Myometrial cell (primary cell): ENCODE data around the gene ZNF638. TPM values are rescaled to one million over a fixed set of nuclear protein-coding genes. Genes with fewer than 3 reads are reported as not detected.

Experiments
- total RNA-seq: library from RNA; depleted of rRNA; stranded (reverse); fragments of >200 nt; gene quantifications from 2 replicates; pipeline ENCODE4 v1.2.3, GENCODE V29; 2015

ZNF638 gene, protein sequence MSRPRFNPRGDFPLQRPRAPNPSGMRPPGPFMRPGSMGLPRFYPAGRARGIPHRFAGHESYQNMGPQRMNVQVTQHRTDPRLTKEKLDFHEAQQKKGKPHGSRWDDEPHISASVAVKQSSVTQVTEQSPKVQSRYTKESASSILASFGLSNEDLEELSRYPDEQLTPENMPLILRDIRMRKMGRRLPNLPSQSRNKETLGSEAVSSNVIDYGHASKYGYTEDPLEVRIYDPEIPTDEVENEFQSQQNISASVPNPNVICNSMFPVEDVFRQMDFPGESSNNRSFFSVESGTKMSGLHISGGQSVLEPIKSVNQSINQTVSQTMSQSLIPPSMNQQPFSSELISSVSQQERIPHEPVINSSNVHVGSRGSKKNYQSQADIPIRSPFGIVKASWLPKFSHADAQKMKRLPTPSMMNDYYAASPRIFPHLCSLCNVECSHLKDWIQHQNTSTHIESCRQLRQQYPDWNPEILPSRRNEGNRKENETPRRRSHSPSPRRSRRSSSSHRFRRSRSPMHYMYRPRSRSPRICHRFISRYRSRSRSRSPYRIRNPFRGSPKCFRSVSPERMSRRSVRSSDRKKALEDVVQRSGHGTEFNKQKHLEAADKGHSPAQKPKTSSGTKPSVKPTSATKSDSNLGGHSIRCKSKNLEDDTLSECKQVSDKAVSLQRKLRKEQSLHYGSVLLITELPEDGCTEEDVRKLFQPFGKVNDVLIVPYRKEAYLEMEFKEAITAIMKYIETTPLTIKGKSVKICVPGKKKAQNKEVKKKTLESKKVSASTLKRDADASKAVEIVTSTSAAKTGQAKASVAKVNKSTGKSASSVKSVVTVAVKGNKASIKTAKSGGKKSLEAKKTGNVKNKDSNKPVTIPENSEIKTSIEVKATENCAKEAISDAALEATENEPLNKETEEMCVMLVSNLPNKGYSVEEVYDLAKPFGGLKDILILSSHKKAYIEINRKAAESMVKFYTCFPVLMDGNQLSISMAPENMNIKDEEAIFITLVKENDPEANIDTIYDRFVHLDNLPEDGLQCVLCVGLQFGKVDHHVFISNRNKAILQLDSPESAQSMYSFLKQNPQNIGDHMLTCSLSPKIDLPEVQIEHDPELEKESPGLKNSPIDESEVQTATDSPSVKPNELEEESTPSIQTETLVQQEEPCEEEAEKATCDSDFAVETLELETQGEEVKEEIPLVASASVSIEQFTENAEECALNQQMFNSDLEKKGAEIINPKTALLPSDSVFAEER (N-terminal part only)
- 27.4 and 55.3 TPM in 2 replicates for total RNA-seq

DNA sequence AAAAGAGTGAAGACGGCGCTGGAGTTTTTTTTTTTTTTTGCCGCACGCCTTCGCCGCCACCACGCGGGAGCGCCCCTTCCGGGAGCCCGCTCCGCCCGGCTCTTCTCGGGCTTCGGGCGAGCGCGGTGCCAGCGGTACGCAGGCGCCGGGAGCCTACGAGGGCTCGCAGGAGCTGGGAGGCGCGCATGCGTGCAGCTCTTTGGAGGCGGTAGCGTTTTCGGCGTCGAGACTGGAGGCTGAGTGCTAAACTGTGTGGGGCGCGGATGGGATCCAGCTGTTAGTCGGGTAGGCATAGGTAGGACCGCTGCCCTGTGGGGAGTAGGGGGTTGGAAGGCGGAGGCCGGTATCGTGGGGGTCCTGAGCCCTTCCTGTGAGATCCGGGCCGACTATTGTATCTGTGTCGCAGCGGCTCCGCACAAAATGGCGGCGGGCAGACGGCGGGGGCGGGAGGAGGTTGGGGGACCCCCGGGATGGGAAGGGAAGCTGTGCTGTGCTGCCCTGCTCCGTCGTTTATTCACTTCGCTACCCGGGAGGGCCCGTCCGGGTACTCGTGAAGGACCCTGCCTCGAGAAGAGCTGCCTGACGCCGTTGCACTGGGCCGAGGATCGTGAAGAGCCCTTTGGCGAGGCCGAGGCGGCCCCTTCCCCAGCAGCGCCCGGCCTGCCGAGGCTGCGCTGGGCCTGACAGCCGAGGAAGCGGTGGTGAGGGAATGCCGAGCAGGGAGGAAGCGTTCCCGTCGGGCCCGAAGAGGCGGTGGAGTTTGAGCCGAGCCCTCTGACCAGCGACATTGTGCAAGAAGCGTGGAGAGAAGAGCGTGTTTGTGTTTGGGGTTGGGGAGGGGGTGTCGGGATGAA lies at the start of gene ZNF638:
ZNF638 (plus strand) TSS at position 202 of the 854 bp plus-strand sequence. CDS start 17,173 bp downstream, outside the sequence.

DNA sequence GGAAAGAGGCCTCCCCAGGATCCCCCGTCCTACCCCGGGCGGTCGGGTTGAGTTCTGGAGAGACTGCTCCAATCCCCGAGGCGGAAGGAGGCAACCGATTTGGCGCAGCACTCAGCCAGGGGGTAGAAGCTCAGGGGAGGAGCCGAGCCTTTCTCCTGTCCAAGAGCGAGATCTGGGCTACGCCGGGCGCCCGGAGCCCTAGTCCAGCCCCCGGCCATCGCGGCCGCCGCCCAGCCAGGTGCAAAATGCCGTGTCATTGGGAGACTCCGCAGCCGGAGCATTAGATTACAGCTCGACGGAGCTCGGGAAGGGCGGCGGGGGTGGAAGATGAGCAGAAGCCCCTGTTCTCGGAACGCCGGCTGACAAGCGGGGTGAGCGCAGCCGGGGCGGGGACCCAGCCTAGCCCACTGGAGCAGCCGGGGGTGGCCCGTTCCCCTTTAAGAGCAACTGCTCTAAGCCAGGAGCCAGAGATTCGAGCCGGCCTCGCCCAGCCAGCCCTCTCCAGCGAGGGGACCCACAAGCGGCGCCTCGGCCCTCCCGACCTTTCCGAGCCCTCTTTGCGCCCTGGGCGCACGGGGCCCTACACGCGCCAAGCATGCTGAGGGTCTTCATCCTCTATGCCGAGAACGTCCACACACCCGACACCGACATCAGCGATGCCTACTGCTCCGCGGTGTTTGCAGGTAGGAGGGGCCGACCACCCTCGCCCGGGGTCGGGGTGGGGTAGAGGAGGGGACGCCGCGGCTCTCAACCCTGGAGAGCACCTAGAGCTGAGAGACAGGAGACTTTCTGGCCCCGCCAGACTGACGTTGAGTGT lies 122.0 kb downstream of the ZNF638 start, which contains the start of gene DYSF:
DYSF (plus strand) TSS at position 158 of the 817 bp plus-strand sequence.

Other genes starting within 250 kb of the ZNF638 start
- gene MCEE, start 201.6 kb upstream of the ZNF638 start, total RNA-seq = 15.2 and 23.4 TPM in 2 replicates
- 10.1 and 13.1 TPM in 2 replicates for gene MPHOSPH10, start 201.1 kb upstream of the ZNF638 start, total RNA-seq
- 0.71 and 0.86 TPM in 2 replicates for gene PAIP2B, start 104.7 kb upstream of the ZNF638 start, total RNA-seq
- 0.58 TPM in 1 of 2 replicates, not detected in the other for gene DYSF, start 121.8 kb downstream of the ZNF638 start, total RNA-seq